Fibroblast of the conjunctiva (primary cell): ENCODE results near the gene PPP4R4.

ENCODE experiments used
- DNase-seq: peaks from one replicate; pipeline ENCODE4 v3.0.0-alpha.2; 2010; ENCODE audit warnings: low read depth

PPP4R4 gene, protein sequence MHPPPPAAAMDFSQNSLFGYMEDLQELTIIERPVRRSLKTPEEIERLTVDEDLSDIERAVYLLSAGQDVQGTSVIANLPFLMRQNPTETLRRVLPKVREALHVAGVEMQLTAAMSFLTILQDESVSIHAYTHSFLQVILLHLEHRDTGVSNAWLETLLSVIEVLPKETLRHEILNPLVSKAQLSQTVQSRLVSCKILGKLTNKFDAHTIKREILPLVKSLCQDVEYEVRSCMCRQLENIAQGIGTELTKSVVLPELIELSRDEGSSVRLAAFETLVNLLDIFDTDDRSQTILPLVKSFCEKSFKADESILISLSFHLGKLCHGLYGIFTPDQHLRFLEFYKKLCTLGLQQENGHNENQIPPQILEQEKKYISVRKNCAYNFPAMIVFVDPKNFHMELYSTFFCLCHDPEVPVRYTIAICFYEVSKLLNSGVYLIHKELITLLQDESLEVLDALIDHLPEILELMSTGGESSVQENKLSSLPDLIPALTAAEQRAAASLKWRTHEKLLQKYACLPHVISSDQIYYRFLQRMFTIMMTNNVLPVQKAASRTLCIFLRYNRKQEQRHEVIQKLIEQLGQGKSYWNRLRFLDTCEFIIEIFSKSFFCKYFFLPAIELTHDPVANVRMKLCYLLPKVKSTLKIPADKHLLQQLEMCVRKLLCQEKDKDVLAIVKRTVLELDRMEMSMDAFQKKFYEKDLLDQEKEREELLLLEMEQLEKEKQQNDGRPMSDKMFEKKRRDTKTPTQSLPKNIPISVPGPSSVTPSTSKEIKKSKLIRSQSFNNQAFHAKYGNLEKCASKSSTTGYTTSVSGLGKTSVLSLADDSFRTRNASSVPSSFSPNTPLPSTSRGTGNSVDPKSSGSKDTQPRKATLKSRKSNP

DNA sequence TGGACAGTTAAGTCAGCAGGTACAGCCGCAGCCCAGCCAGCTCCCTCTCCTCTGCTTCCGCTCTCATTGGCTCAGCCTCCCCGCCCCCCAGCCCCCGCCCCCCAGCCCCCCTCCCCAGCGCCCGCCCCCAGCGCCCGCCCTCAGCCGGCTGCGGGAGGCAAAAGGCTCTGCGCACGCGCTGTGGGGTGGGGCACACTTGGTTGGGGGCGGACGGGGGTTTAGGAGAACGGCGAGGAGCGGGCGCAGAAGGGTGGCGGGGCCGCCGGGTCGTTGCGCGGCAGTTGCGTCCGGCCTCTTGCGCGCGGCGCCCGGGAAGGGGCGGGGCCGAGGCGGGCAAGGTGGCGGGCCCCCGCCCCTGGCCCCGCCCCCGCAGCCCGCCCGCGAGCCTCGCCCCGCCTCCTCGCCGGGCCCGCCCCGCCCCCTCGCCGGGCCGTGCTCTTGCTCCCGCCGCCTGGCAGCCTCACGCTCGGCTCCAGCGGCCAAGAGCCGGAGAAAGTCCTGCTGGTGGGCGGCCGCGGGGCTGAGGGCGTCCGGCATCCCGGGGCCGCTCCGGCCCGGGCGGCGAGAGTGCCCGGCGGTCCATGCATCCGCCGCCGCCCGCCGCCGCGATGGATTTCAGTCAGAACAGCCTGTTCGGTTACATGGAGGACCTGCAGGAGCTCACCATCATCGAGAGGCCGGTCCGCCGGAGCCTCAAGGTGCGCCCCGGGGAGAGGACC is at the start of gene PPP4R4:
TSS of gene PPP4R4 (plus strand) at position 438 of the 719 bp plus-strand sequence. CDS start at position 582, 144 bp downstream.
- peak; percentile 58 for DNase-seq

DNA sequence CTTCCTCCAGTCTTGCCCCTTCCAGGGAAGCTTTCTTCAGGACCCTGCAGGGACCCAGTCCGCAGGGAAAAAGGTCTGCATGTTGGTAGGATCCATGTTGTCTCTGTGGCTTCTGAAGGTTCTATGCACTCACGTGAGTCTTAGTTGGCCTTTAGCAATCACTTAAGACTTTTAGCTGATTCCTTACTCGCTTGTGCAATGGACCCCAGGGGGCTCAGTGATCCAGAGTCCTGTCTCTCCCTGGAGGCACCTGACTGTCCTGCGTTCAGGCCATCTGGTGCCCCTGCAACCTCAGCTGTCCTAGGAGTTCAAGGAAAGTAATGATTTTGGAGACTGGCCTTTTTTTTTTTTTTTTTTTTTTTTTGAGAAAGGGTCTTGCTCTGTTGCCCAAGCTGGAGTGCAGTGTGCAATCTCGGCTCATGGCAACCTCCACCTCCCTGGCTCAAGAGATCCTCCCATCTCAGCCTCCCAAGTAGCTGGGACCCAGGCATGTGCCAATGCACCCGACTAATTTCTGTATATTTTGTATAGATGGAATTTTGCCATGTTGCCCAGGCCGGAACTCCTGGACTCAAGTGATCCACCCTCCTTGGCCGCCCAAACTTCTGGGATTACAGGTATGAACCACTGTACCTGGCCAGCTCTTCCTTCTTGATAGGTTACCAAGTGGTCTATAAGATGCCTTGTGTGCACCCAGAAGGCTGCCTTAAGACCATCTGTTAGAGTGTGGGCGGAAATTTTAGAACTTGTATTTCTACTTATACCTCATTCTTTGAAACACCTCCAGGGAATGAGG is 49.3 kb upstream of the PPP4R4 start:
- DNase-seq = no peak

DNA sequence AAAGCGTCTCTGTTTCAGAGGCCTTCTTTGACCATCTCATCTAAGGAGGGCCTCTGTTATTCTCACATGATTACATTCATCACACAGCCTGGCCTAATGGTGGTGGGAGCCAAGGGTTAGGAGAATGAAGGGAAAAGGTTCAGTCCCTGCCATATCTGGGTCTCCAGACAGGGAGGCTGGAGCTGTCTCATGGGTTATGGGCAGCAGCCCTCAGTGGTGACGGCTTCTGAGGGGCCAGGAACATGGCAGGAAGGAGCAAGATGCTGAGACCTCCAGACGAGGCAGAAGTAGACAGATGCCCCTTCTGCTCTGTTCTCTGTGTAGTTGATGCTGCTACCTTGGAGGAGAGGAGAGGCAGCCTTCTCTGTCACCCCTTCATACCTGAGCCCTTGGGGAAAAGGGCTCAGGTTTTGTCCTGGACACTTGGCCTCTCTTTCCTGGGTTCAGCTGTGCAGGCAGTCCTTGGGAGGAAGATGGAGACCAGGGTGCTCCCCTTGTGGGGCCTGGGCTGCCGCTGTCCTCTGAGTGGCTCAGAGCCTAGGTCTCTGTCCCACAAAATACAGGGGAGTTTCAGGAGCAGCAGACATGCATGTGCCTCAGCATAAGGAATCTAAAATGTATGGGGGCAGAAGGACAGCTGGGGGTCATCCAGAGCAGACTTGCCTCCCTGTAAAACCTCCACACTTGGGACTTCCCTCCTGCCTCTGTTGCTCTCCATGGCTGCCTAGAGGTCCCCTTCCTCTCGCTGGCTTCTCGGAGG is 48.3 kb upstream of the PPP4R4 start:
- no peak for DNase-seq

DNA sequence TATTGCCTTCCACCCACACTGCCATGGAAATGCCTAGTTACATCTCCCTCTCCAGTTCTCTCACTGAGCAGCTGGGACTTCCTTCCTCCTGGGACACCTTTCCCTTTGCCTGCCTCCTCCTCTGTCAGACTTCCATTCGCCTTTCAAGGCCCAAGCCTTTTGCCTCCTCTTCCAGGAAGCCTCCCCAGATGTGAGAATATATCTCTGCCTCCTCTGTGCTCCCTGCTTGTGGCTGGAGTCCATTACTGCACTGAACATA is 47.8 kb upstream of the PPP4R4 start:
- no peak for DNase-seq

DNA sequence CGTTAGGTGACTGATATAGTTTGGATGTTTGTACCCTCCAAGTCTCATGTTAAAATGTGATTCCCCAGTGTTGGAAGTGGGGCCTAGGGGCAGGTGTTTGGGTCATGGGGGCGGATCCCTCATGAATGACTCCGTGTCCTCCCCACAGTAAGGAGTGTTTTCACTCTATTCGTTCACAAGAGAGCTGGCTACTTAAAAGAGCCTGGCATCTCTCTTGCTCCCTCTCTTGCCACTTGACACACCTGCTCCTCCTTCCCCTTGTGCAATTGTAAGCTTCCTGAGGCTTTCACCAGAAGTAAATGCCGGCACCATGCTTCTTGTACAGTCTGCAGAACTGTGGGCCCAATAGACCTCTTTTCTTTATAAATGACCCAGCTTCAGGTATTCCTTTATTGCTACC is 47.3 kb upstream of the PPP4R4 start:
- no peak for DNase-seq

DNA sequence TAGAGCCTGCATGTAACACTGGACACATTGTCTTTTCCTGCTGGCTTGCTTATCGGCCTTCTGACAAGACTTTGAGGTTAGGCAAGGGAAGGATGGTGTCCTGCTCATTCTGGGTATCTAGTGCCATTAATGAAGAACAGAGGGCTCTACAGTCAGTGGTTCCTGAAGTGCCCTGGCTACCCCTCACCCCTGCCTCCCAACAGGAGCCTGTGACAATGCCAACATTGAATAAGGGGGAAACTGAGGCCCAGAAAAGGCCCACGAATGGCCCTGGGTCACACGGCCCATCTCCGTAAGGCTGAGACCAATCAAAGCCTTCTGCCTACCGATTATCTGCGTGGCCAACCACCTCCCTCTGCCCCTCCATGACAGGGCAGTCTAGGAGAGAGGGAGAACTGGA is 46.8 kb upstream of the PPP4R4 start:
- no peak for DNase-seq

DNA sequence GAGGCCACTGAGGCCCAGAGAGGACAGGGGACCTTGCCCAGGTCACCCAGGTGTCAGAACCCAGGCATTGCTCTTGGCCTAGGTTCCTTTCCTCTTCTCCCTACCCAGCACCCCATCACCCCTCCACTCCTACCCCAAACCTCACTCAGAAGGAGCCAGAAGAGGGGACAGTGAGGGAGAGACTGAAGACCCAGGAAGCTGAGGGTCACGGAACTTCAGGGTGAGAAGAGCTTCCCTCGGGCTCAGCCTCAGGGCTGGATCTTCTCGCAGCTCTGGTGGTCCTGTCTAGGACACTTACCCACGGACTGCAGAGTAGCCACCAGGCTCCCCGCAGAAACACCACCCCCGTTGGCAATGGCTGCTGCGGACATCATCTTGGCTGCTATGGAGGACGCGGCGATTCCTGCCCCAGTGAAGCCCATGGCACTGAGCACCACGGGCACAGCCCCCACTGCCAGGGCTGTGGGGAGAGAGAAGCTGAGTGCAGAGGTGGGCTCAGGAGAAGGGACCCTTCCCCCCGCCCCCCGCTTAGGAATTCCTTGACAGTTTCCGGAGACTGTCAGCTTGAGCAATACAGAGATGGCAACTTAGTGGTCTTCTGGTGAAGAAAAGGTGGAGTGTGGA is 45.8 kb upstream of the PPP4R4 start:
- DNase-seq = no peak

DNA sequence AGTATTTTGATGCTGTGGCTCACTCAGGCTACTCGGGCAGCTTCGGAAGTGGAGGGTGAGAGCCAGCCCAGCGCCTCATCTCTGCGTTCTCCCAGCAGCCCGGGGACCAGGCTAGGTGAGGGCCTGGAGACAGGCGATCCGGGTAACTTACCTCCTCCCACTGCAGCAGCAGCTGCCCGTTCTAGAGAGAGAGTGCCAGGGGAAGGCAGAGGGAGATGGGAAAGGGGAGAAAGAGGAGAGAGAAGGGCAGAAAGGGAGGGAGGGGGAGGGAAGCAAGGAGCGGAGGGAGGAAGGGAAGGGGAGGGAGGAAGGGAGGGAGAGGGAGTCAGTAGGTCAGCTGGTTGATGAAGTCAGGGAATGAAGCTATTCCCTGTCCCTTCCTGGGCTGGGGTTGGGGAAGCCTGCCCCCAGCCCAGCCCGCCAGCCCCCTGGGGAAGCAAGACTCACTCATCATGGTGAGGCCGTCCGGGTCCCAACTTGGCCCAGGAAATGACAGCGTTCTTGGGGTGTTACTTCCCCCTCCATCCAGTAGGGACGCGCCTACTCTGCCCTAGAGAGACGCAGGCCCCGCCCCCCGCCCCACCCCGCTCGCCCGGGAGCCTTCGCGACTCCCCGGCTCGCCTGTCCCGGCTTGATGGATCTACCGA is 44.9 kb upstream of the PPP4R4 start, which contains the start of gene IFI27L2:
TSS of gene IFI27L2 (minus strand) at position 494 of the 647 bp plus-strand sequence. CDS start at position 454, 40 bp downstream.
- peak; percentile 69 for DNase-seq

DNA sequence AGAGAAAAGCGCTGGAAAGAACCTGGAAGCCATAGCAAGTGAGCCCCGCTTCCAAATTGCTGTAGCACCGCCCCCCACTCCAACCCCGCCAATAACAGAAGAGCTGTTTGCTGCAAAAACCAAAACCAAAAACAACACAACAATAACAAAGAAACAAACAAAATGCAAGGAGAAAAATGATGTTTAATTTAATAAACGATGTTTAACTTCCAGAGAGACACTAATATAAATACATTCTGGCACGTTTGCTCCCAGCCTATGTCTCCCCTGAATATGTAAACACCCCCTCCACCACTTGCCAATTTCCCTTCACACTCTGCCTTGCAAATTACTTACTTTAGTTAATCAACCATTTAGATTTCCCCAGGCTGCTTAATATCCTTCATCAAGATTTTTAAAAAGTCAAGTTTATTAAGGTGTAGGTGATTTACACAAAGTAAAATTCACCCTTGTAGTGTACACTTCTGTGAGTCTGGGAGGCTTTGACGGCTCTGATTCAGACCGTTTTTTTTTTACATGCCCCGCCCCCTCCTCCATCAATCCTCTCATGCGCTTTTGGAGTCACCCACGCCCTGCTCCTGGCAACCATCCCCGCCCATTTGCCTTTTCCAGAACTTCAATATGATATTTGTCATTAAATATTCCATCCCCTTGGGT is 44.2 kb upstream of the PPP4R4 start:
- peak; percentile 41 for DNase-seq

DNA sequence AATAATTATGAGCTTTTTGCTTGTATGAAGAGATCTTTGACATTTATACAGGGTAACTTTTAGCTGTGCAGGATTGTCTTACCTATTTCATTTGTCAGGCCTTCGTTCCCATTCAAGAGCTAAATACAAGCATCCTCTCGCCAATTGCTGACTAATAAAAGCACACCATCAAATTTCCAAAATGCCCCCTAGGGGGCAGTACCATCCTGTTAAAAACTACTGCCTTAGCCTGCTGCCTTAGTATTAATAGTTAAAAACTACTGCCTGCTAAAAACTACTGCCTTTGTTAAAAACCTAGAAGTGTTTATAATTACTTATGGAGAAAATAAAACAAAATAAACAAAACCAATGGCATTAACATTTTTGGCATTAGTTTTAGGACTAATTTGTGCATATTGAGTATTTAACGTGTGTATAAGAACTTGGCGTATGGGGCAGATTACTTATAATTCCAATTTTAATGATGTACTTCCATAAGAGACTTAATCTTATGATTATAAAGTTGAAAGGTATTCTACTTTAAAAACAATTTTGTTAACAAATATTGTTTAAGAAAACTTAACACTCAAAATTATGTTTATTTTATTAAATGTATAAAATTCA is 41.7 kb upstream of the PPP4R4 start:
- DNase-seq = peak; percentile 59

DNA sequence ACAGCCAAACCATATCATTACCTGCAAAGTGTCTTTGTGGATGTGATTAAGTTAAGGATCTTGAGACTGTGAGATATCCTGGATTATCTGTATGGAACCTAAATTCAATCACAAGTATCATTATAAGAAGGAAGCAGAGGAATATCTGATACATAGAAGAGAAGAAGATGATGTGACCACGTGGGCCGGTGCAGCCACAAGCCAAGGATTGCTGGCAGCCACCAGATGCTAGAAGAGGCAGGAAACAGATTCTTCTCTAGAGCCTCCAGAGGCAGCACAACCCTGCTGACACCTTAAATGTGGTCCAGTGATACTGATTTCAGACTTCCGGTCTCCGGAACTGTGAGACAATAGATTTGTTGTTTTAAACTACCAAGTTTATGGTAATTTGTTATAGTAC is 38.6 kb upstream of the PPP4R4 start:
- DNase-seq = no peak

DNA sequence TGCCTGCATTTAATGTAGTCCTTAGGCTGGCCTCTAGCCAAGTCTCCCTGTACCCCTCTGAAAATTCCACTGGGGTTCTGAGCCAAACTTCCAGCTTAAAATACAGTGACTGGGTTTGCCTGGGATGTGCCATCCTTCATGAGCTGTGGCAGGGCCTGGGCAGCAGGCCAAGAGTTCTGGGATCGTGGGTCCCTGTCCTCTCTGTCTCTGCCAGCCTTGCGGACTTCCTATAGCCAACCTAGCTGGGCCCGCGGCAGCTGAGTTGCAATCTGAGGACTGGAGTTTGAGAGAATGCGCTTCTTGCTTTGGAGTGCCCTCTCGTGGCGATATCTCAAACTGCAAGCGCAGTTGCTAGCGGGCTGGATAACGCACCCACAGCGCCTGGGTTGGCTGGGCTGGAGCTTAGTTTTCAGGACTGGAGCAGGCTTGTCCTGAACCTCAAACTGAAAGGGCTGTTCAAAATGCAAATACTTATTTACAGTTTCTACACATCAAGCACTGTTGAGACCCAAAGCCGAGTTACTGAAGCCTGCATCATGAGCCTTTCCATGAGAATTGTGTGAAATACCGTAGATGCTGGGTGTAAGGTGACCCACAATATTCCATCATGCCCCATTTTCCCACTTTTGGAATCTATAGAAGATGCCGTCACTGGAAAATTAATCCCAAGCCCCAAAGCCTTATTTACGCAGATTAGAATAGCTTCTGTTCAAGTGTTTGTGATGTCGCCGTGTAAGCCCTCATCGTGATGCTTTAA is 37.4 kb upstream of the PPP4R4 start:
- DNase-seq = peak; percentile 67

DNA sequence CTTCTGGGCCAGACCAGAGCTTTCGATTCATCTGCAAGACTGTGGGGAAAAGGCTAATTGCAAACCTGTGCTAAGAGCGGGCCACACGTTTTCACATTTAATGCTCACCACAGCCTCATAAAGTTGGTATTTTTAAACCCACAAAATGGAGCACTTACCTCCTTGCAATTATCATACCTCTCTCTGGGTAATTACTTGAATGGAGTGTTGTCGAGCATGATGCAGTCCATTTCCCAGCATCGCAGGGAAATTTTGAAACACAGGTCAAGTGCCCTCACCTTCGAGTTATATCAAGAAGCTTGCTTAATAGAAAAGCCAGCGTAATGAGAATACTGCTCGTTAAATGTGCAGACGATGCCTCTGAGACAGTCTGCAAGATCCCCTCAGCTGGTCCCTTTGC is 35.9 kb upstream of the PPP4R4 start:
- no peak for DNase-seq

DNA sequence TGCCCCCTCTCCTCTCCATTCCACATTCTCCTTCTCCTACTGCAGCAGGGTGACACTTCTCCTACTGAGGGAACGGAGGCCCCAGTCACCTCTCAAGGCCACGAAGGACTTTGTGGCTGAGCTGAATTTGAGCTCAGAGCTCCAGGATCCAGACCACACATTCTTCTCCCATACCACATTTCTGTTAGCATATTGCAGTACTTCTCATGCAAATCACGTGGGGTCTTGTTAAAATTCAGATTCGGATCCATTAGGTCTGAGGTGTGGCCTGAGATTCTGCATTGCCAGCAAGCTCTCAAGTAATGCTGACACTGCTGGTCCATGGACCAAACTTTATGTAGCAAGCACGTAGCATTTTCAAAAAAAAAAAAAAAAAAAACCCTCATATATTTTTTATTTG is 35.1 kb upstream of the PPP4R4 start:
- DNase-seq = no peak

DNA sequence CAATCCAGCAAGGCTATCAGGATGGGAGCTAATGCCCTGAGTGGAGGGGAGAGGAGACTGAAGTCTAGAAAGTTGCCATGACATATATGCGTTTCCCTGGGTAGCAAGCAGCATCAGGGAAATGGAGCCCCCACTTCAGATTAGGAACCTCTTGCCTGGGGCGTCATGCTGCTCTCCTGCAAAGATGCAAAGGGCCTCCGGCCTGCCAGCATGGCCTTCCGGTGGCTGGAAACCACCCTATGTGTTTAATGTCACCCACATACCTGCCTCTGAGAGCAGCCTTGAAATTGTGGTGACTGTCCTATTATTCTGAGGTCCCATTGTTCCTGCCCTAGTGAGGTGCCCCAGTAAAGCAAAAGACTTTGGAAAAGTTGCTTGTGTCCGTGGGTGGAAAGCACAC is 34.7 kb upstream of the PPP4R4 start:
- no peak for DNase-seq

DNA sequence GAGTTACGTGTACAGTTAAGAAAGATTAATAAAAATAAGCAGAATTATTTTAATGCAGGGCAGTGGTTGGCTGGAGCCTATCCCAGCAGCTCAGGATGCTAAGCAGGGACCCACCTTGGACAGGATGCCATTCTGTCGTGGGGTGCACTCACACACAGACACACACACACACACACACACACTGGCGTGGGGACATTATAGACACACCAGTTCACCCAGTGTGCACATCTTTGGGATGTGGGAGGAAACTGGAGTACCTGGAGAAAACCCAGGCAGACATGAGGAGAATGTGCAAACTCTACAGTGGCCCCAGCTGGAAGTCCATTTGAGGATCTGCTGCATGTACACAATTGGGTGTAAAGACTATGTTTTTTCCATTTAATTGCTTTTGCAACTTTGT is 31.9 kb upstream of the PPP4R4 start:
- DNase-seq = no peak

DNA sequence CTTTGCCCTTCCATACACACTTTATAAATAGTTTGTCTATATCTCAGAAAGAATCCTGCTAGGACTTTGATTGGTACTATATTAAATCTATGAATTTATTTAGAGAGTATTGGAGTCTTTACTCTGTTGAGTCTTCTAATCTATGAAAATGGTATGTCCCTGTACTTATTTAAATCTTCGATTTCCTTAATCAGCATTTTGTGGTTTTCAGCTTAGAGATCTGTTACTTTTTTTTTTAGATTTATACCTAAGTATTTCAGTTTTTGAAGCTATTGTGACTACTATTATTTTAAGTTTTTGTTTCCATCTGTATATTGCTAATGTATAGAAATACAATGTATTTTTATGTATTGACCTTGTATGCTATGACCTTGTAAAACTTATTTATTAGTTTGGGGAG is 31.3 kb upstream of the PPP4R4 start:
- no peak for DNase-seq

DNA sequence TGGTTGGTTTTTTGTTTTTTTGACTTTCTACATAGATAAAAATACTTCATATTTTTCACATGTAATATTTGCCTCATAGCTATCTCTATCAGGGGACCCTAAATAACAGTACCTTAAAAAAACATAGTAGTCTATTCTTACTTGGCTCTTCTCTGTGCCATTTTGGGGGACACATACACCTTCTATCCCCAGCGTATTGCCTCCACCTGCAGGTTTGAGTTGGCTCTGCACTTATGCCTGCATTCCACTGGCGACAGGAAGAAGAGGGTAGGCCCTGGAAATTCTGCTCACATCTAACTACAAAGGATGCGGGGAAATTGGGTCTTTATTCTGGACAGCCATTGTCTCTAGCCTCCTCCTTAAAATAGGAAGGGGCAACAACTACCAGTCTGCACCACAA is 30.9 kb upstream of the PPP4R4 start:
- no peak for DNase-seq
